Epithelial cell of prostate (primary cell): ENCODE measurements around the gene FLVCR2.
"Not testable (repeated sequence)": the region's sequence is repeated elsewhere in the genome, so short reads cannot be mapped to it uniquely, and the experiment has no call there.

ENCODE experiments used
- DNase-seq: peaks from one replicate; pipeline ENCODE4 v3.0.0-alpha.2; 2011; ENCODE audit warnings: low read depth, low spot score
- H3K27ac ChIP-seq: fragments of 450-650 bp; 2 replicates; pipeline ENCODE4 v1.5.1; 2017; ENCODE audit warnings: mild to moderate bottlenecking

The FLVCR2 gene

DNA sequence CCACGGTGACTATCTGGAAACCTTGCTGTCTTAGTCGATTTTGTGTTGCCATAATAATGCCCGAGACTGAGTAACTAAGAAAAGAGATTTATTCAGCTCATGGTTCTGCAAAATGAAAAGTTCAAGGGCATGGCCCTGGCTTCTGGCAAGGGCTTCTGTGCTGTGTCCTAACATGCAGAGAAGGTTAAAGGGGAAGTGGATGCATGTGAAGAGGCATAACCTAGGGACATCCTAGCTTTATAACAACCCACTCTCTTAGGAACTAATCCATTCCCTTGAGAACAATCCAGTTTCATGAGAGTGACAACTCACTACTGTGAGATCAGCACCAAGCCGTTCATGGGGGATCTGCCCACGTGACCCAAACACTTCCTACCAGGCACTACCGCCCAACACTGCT is 11.5 kb downstream of the FLVCR2 start:
- H3K27ac ChIP-seq = no peak overlapping the region
- no peak for DNase-seq

- H3K27ac ChIP-seq = no peak overlapping the region
- no peak for DNase-seq
Measured at GRCh38 chr14:75591331-75591946, 13.0 kb downstream of the FLVCR2 start.

- no peak overlapping the region for H3K27ac ChIP-seq
- DNase-seq = no peak
Measured at GRCh38 chr14:75591987-75592575, 13.7 kb downstream of the FLVCR2 start.

- no peak for DNase-seq
- no peak overlapping the region for H3K27ac ChIP-seq
Measured at GRCh38 chr14:75595226-75595625, 16.8 kb downstream of the FLVCR2 start.

GRCh38 chr14:75597149-75597548 is 18.7 kb downstream of the FLVCR2 start:
- H3K27ac ChIP-seq = no peak overlapping the region
- no peak for DNase-seq

GRCh38 chr14:75600100-75600499 is 21.7 kb downstream of the FLVCR2 start:
- not testable (repeated sequence) for DNase-seq, H3K27ac ChIP-seq

GRCh38 chr14:75601061-75601460 is 22.6 kb downstream of the FLVCR2 start:
- not testable (repeated sequence) for H3K27ac ChIP-seq, DNase-seq

DNA sequence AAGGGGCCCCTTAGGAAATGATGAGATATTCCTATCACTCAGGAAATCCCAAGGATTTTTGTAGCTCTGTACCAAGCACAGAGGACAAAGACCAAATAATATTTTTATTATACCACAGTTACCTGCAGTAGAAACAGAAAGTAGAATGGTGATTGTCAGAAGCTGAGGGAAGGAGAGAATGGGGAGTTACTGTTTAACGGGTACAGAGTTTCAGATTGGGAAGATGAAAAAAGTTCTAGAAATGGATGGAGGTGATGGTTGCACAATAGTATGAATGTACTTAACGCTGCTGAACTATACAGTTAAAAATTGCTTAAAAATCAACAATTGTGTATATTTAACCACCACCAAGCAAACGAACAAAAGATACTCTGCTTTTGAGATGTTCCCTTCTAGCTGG is 24.1 kb downstream of the FLVCR2 start:
- H3K27ac ChIP-seq = no peak overlapping the region
- DNase-seq = no peak

GRCh38 chr14:75604979-75605851 is 26.8 kb downstream of the FLVCR2 start:
- H3K27ac ChIP-seq = no peak overlapping the region
- no peak for DNase-seq

- H3K27ac ChIP-seq = no peak overlapping the region
- DNase-seq = no peak
Measured at GRCh38 chr14:75605916-75606315, 27.5 kb downstream of the FLVCR2 start.

DNA sequence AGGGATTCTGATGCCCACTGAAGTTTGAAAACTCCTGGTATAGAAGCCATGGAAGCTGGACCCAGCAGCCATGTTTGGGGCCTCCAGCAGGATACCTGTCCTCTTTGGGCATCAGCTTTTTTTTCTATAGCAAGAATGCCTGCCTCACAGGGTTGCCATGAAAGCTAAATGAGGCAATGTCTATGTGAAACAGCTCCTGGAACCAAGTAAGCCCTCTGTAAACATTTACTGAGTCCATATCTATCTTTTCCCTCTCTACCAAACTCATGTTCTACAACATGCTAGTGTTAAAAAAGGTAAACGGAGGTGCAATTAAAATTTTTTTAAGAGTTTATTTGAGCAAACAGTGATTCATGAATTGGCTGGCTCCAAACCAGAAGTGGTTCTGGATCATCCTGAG is 28.6 kb downstream of the FLVCR2 start:
- no peak overlapping the region for H3K27ac ChIP-seq
- DNase-seq = no peak

GRCh38 chr14:75607842-75608640 is 29.6 kb downstream of the FLVCR2 start:
- DNase-seq = no peak
- H3K27ac ChIP-seq = no peak overlapping the region

DNA sequence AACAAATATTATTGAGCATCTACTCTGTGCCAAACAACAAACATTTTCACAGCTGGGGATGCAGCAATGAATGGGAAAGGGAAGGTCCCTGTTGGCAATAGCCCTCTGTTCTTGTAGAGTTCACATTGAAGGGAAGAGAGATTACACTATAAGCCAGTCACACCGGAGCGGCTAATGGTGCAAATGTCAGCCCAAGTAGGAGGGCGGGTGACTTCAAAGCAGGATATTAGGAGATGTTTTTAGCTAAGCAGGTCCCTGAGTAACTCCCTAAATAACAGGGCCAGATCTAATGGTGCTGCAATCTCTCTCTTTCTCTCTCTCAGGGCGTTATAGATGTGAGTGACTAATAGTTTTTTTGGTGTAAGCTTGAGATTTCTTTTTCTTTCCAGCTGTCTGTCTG is 30.7 kb downstream of the FLVCR2 start:
- H3K27ac ChIP-seq = no peak overlapping the region
- no peak for DNase-seq

- DNase-seq = no peak
- H3K27ac ChIP-seq = no peak overlapping the region
Measured at GRCh38 chr14:75609606-75610475, 31.4 kb downstream of the FLVCR2 start.

- DNase-seq = no peak
- no peak overlapping the region for H3K27ac ChIP-seq
Measured at GRCh38 chr14:75610834-75611233, 32.4 kb downstream of the FLVCR2 start.

GRCh38 chr14:75612157-75612556 is 33.7 kb downstream of the FLVCR2 start:
- no peak overlapping the region for H3K27ac ChIP-seq
- no peak for DNase-seq

DNA sequence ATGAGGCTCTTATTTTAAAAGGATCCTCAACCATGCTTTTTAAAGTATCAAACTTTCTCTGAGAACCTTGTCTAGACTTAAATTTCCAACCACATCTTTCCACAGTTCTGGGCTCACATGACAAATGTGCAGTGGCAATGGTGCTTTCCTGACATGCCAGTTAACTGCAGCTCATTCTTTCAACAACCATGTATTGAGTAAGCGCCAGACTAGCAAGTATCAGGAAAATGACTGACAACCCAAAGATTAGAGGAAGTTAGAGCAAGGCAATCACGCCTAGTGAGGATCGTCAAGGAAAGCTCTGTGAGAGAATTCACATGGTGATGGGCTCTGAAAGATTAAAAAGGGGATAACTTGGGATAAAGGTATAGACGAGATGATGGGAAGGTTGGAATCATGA is 35.8 kb downstream of the FLVCR2 start:
- no peak for DNase-seq
- no peak overlapping the region for H3K27ac ChIP-seq

DNA sequence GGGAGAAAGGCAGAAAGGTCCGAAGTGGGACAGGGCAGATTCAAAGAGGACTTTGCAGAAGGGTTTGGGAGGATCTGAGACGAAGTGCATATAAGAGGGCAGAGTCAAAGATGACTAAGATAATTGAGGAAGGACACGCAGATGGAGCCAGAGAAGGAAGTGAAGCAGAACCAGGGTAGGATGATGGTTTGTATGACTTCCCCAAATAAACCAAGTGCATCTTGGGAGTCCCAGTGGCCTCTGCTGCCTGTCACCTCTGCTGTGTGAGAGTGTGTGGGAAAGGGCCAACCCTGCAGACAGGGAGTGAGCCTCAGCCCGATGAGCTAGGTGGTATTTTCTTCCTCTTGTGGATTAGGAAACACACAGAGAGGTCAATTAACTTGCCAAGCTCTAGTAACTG is 36.8 kb downstream of the FLVCR2 start:
- H3K27ac ChIP-seq = no peak overlapping the region
- DNase-seq = no peak

GRCh38 chr14:75619548-75619947 is 41.1 kb downstream of the FLVCR2 start:
- DNase-seq = no peak
- no peak overlapping the region for H3K27ac ChIP-seq

DNA sequence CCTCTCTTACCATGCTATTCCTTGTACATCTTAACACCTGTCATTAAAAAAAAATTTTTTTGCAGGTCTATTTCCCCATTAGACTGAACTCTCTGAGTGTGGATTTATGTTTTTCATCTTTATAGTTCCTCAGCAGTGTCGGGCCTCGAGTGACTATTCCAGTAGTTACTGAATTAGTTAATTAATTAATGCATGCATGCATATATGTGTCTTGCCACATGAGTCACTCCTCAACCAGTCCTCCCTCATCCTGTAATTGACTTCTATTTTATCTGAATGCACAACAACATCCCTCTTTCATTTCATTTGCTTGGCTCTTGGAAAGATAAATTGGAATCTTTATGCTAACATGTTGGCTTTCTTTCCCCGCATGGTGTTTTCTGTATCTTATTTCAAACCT is 46.6 kb downstream of the FLVCR2 start:
- no peak overlapping the region for H3K27ac ChIP-seq
- DNase-seq = no peak
